ENCODE data around the gene TGFA.

DNA sequence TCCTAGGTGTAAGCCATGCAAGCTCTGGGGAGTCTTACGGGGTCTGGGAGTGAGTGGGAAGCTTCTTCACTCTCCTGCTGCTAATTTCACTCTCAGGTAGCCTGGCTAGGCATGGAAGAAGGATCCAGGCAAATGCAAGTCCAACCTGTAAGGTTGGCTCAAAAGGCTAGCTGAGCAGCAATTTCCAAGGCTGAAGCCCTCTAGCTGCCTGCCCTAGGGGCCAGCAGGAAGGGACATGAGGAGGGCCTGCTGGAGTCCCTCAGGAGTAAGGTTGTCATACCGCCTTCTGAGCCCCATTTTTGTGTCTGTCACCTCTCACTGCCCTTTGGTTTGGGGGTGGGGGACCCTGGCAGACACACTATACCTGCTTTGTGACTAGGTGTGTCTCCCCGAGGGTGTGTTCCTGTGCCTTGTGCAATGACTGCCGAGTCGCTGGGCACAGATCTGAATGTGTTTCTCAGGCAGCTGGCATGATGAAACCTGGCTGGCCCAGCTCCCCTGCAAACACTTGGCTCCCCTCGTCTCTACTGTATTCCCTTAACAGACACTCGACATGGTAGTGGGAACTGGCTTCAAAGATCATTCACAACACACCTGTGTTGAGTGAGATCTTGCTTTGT, 127.8 kb downstream of the TGFA start:
- TF ChIP-seq POLR2AphosphoS5 (IDR thresholded peaks at IDR 0.05; ENCODE audit: low read depth, low read length) (no peak), SIN3A (IDR thresholded peaks at IDR 0.05; ENCODE audit: borderline replicate concordance, insufficient read depth, low read length) (no peak), FOXP2 (optimal IDR thresholded peaks at IDR 0.05; ENCODE audit: borderline replicate concordance, extremely low read depth, extremely low read length, insufficient read depth) (no peak)
- TF ChIP-seq, protein P1, sequence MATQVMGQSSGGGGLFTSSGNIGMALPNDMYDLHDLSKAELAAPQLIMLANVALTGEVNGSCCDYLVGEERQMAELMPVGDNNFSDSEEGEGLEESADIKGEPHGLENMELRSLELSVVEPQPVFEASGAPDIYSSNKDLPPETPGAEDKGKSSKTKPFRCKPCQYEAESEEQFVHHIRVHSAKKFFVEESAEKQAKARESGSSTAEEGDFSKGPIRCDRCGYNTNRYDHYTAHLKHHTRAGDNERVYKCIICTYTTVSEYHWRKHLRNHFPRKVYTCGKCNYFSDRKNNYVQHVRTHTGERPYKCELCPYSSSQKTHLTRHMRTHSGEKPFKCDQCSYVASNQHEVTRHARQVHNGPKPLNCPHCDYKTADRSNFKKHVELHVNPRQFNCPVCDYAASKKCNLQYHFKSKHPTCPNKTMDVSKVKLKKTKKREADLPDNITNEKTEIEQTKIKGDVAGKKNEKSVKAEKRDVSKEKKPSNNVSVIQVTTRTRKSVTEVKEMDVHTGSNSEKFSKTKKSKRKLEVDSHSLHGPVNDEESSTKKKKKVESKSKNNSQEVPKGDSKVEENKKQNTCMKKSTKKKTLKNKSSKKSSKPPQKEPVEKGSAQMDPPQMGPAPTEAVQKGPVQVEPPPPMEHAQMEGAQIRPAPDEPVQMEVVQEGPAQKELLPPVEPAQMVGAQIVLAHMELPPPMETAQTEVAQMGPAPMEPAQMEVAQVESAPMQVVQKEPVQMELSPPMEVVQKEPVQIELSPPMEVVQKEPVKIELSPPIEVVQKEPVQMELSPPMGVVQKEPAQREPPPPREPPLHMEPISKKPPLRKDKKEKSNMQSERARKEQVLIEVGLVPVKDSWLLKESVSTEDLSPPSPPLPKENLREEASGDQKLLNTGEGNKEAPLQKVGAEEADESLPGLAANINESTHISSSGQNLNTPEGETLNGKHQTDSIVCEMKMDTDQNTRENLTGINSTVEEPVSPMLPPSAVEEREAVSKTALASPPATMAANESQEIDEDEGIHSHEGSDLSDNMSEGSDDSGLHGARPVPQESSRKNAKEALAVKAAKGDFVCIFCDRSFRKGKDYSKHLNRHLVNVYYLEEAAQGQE (IDR thresholded peaks at IDR 0.05; ENCODE audit: insufficient read depth in 1 of 2, low read depth in 2 of 2, low read length in 2 of 2), result no peak

All from PFSK-1 (cell line).